GM12878 (cell line): ENCODE data around the gene PITPNM2. TPM values are rescaled to one million over a fixed set of nuclear protein-coding genes. Genes with fewer than 3 reads are reported as not detected.

Experiments
- ATAC-seq: fragments of 200-7000 bp; cut with Tn5 transposase; 3 replicates; pipeline ENCODE4 v1.9.1; 2020; ENCODE audit warnings: mild to moderate bottlenecking, moderate library complexity
- BruUV-seq: library from RNA; stranded (reverse); fragments of 400-500 nt; replicated peaks from 2 replicates; lab custom pipeline; 2021; lab: Mats Ljungman, UMichigan
- CTCF ChIA-PET: fragments of 300-600 bp; sonication (Branson Sonifier 250); formaldehyde crosslinking; extraction: SDS; loops from one replicate; lab custom pipeline; 2021; ENCODE audit warnings: inconsistent platforms; lab: Yijun Ruan, JAX
- POLR2A ChIA-PET: fragments of 350-600 bp; formaldehyde crosslinking; extraction: SDS; loops from one replicate; lab custom pipeline; 2021; ENCODE audit warnings: inconsistent platforms; lab: Charles Lee
- RAD21 ChIA-PET: fragments of 300-600 bp; sonication (Branson Sonifier 250); formaldehyde crosslinking; loops from one replicate; lab custom pipeline; 2023; ENCODE audit warnings: antibody characterized with exemption; ENCODE audit not compliant: unreplicated experiment; lab: Charles Lee
- SMC1A ChIA-PET: fragments of 300-600 bp; sonication (Branson Sonifier 250); formaldehyde crosslinking; loops from one replicate; lab custom pipeline; 2023; ENCODE audit not compliant: unreplicated experiment, uncharacterized antibody; lab: Charles Lee
- DNase-seq: peaks from one replicate; pipeline ENCODE4 v3.0.0-alpha.2; 2011; ENCODE audit warnings: low read depth, low spot score
- FAIRE-seq: peaks from 3 replicates; lab custom pipeline; 2011; peaks lifted over from hg19 to GRCh38; lab: Jason Lieb, UNC
- H2AFZ ChIP-seq: 2 replicates; pipeline ENCODE4 v1.6.0; 2011; ENCODE audit warnings: low read depth, low read length, control low read depth; ENCODE audit not compliant: control insufficient read depth
- H3K27ac ChIP-seq: 2 replicates; pipeline ENCODE4 v1.5.1; 2011; ENCODE audit warnings: control low read depth; ENCODE audit not compliant: control insufficient read depth, insufficient read depth
- H3K27me3 ChIP-seq, 2 experiments: replicated peaks in 1 of 2; 2 replicates each; pipeline versions ENCODE4 v1.6.0 to v1.6.1; 2011; ENCODE audit warnings: low read length in 1 of 2; ENCODE audit not compliant: control insufficient read depth in 2 of 2, insufficient read depth in 2 of 2
- H3K36me3 ChIP-seq, 2 experiments: 2 replicates each; pipeline ENCODE4 v1.5.1; 2011; ENCODE audit warnings: low read length in 1 of 2; ENCODE audit not compliant: control insufficient read depth in 2 of 2, insufficient read depth in 2 of 2
- H3K4me1 ChIP-seq: 2 replicates; pipeline ENCODE4 v1.6.1; 2011; ENCODE audit warnings: mild to moderate bottlenecking, low read length, moderate library complexity, mixed read lengths; ENCODE audit not compliant: control insufficient read depth, insufficient read depth
- H3K4me2 ChIP-seq: 2 replicates; pipeline ENCODE4 v1.6.0; 2011; ENCODE audit warnings: control low read depth; ENCODE audit not compliant: control insufficient read depth, insufficient read depth
- H3K4me3 ChIP-seq: fragments of 200-600 bp; sonication (generic); 2 replicates; pipeline ENCODE4 v1.5.1; 2016
- H3K79me2 ChIP-seq: 2 replicates; pipeline ENCODE4 v1.6.0; 2011; ENCODE audit warnings: low read length; ENCODE audit not compliant: control insufficient read depth, insufficient read depth
- H3K9ac ChIP-seq: 2 replicates; pipeline ENCODE4 v1.8.0; 2011; ENCODE audit warnings: low read length, control low read depth, mixed read lengths; ENCODE audit not compliant: control insufficient read depth, insufficient read depth
- H3K9me3 ChIP-seq: replicated peaks from 3 replicates; pipeline ENCODE4 v1.5.1; 2011; ENCODE audit warnings: mild to moderate bottlenecking, low read length; ENCODE audit not compliant: control insufficient read depth, insufficient read depth
- H4K20me1 ChIP-seq: 2 replicates; pipeline ENCODE4 v1.6.0; 2011; ENCODE audit not compliant: control insufficient read depth, insufficient read depth
- ELK1 ChIP-seq: IDR thresholded peaks from 2 replicates; pipeline ENCODE4 v1.6.1; 2012; ENCODE audit warnings: low read depth, low read length, improper control_type of control experiment
- EZH2 ChIP-seq: IDR thresholded peaks from 2 replicates; pipeline ENCODE4 v1.6.1; 2012; ENCODE audit warnings: low read depth, mild to moderate bottlenecking, control low read depth, inconsistent platforms, low read length, borderline replicate concordance; ENCODE audit not compliant: control insufficient read depth
- NR2F1 ChIP-seq: fragments of 450-650 bp; conservative IDR thresholded peaks from 2 replicates; pipeline ENCODE4 v1.6.1; 2017; ENCODE audit warnings: mild to moderate bottlenecking
- SIN3A ChIP-seq: IDR thresholded peaks from 2 replicates; pipeline ENCODE4 v1.6.1; 2012; ENCODE audit warnings: low read depth, low read length, improper control_type of control experiment
- SMARCA5 ChIP-seq: fragments of 450-650 bp; IDR thresholded peaks from 2 replicates; pipeline ENCODE4 v1.6.1; 2017; ENCODE audit warnings: mild to moderate bottlenecking
- STAT3 ChIP-seq: IDR thresholded peaks from 2 replicates; pipeline ENCODE4 v1.6.1; 2011; ENCODE audit warnings: low read depth, low read length, improper control_type of control experiment
- ZBTB11 ChIP-seq: fragments of 450-650 bp; formaldehyde crosslinking; IDR thresholded peaks from 2 replicates; pipeline ENCODE4 v1.5.0; 2022; ENCODE audit warnings: mild to moderate bottlenecking, missing genetic modification characterization
- ZBTB40 ChIP-seq: fragments of 450-650 bp; IDR thresholded peaks from 2 replicates; pipeline ENCODE4 v1.6.1; 2016; ENCODE audit warnings: mild to moderate bottlenecking, moderate library complexity, borderline replicate concordance
- WGBS: methylation state at CpG from one replicate; pipeline ENCODE4 v1.1.6; 2016; ENCODE audit warnings: low lambda C conversion rate; ENCODE audit not compliant: insufficient replicate concordance, insufficient coverage; ENCODE audit errors: missing lambda C conversion rate; 5-methylcytosine and 5-hydroxymethylcytosine counted together
- in situ Hi-C: fragments of 300-500 bp; cut with MboI; formaldehyde crosslinking; loops from 9 replicates; pipeline ENCODE4 v1.14.3; 2018; ENCODE audit warnings: mixed read lengths
- intact Hi-C: fragments of 100-400 bp; cut with micrococcal nuclease; formaldehyde crosslinking; loops from one replicate; pipeline ENCODE4 v1.14.2; 2022; ENCODE audit not compliant: unreplicated experiment
- polyA plus RNA-seq, 11 experiments: library from polyadenylated mRNA; depleted of rRNA in 4 of 11; unstranded in 6 of 11; stranded (reverse) in 5 of 11; fragments of >200 nt; fragmentation: Nextera tagmentation in 4 of 11; fragmentation: Illumina TruSeq in 1 of 11; extraction: Ambion mirVana in 4 of 11; extraction: Trizol in 1 of 11; gene quantifications; 1 replicate in 1 of 11; 2 replicates in 10 of 11; pipeline versions ENCODE4 v1.2.1 to v1.2.3, GENCODE V29; 2011 to 2016; ENCODE audit warnings: inconsistent platforms in 2 of 11, missing spikeins in 2 of 11, low read depth in 1 of 11
- total RNA-seq, 4 experiments: library from RNA; depleted of rRNA in 3 of 4; stranded (reverse); fragments of >200 nt in 3 of 4; fragmentation: Illumina TruSeq in 1 of 4; extraction: Trizol in 1 of 4; gene quantifications; 2 replicates each; pipeline versions ENCODE4 v1.2.1 to v1.2.3, GENCODE V29; 2013 to 2021
- TF ChIP-seq, protein P1 (sequence below): IDR thresholded peaks from 2 replicates; pipeline ENCODE4 v1.6.1; 2011; ENCODE audit warnings: low read depth, mild to moderate bottlenecking, low read length, moderate library complexity, borderline replicate concordance; ENCODE audit errors: extremely low read depth

Gene PITPNM2
- total and polyA plus RNA-seq, 10 of the 15 experiments (the other 5 are each of a cell fraction or from before 2014, with no cell fraction given) = 0.03 to 1.0 (median 0.24) TPM; not detected in 1

GRCh38 chr12:123127182-123127495, 23.8 kb downstream of the PITPNM2 start (continued):
- TF ChIP-seq ZBTB40 = no peak
- no peak for TF ChIP-seq NR2F1
- TF ChIP-seq SIN3A = no peak

- Histone ChIP-seq H3K27ac (no peak overlapping the region), H3K4me2 (no peak overlapping the region), H3K36me3 (no peaks in the 10 kb centered on the region), H3K9ac (no peak overlapping the region), H3K9me3 (no peaks in the 10 kb centered on the region), H3K4me1 (no peaks in the 10 kb centered on the region; the same call in 1 of the 2 replicates), H3K4me3 (no peak overlapping the region), H3K79me2 (no peaks in the 10 kb centered on the region), H2AFZ (no peak overlapping the region), H3K27me3 (no peaks in the 10 kb centered on the region), H4K20me1 (no peaks in the 10 kb centered on the region)
- in situ Hi-C loops = no loop called here
- SMC1A ChIA-PET = no interaction called here
- POLR2A ChIA-PET = interaction anchor here (0.6 kb wide), 1 partner anchor 33 kb away, joined by 3 read pairs; no protein-coding TSS in a partner anchor
- WGBS = 42% methylated on average over 6 of the region's 6 CpGs
- FAIRE-seq (no peak), ATAC-seq (no peak), DNase-seq (no peak)
- CTCF ChIA-PET = no interaction called here
- RAD21 ChIA-PET = no interaction called here
- intact Hi-C loops = no loop called here
- TF ChIP-seq SMARCA5 (no peak), EZH2 (no peak), ZBTB11 (CRISPR knock-in tag) (no peak), STAT3 (no peak), ELK1 (no peak)
- TF ChIP-seq, protein P1, sequence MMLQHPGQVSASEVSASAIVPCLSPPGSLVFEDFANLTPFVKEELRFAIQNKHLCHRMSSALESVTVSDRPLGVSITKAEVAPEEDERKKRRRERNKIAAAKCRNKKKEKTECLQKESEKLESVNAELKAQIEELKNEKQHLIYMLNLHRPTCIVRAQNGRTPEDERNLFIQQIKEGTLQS = no peak
- BruUV-seq = no TSS peak
Measured at GRCh38 chr12:123126294-123127181, 24.4 kb downstream of the PITPNM2 start.
